Lower leg skin (tissue), 3 donors: Measurements from ENCODE around the gene GPR151.

ENCODE experiments used
- CTCF ChIP-seq, 3 donors: fragments of 450-650 bp; IDR thresholded peaks; one replicate each; pipeline ENCODE4 v1.5.1; 2016; ENCODE audit warnings: antibody characterized with exemption in 3 of 3, mild to moderate bottlenecking in 3 of 3, moderate library complexity in 2 of 3
- POLR2A ChIP-seq, 2 donors: fragments of 450-650 bp; IDR thresholded peaks; one replicate each; pipeline ENCODE4 v1.6.1; 2016 to 2017; ENCODE audit warnings: antibody characterized with exemption in 2 of 2, mild to moderate bottlenecking in 1 of 2, moderate library complexity in 1 of 2

GRCh38 chr5:146513462-146513861, 2.5 kb downstream of the GPR151 start:
- no peak for TF ChIP-seq CTCF (IDR thresholded peaks at IDR 0.05)
- TF ChIP-seq POLR2A (IDR thresholded peaks at IDR 0.05): no peak
